WTC11 (cell line): ENCODE data around the gene EHBP1L1. TPM values are rescaled to one million over a fixed set of nuclear protein-coding genes. Genes with fewer than 3 reads are reported as not detected.

Source experiments
- ATF1 ChIP-seq: sonication (generic); formaldehyde crosslinking; IDR thresholded peaks from 2 replicates; pipeline ENCODE4 v1.8.1; 2023; ENCODE audit warnings: mild to moderate bottlenecking, moderate library complexity, missing genetic modification reagents
- FOXJ3 ChIP-seq: sonication (generic); formaldehyde crosslinking; IDR thresholded peaks from 2 replicates; pipeline ENCODE4 v1.9.0; 2021; ENCODE audit warnings: missing genetic modification reagents, mild to moderate bottlenecking, borderline replicate concordance
- GABPB1 ChIP-seq: sonication (generic); formaldehyde crosslinking; IDR thresholded peaks from 2 replicates; pipeline ENCODE4 v1.8.1; 2023; ENCODE audit warnings: mild to moderate bottlenecking, missing genetic modification reagents
- IRF2 ChIP-seq: sonication (generic); formaldehyde crosslinking; IDR thresholded peaks from 2 replicates; pipeline ENCODE4 v1.8.0; 2022; ENCODE audit warnings: low read depth, missing genetic modification reagents, borderline replicate concordance
- JAZF1 ChIP-seq: fragments of 250-450 bp; sonication (Bioruptor Pico); IDR thresholded peaks from 2 replicates; pipeline ENCODE4 v1.9.0; 2021; ENCODE audit warnings: moderate library complexity, mild to moderate bottlenecking, inconsistent platforms
- KAT7 ChIP-seq: sonication (generic); formaldehyde crosslinking; IDR thresholded peaks from 2 replicates; pipeline ENCODE4 v1.8.1; 2023; ENCODE audit warnings: missing genetic modification reagents, mild to moderate bottlenecking, borderline replicate concordance
- NFE2L1 ChIP-seq: sonication (generic); formaldehyde crosslinking; IDR thresholded peaks from 2 replicates; pipeline ENCODE4 v1.8.1; 2023; ENCODE audit warnings: missing genetic modification reagents
- NR3C1 ChIP-seq: sonication (generic); formaldehyde crosslinking; conservative IDR thresholded peaks from 2 replicates; pipeline ENCODE4 v1.8.1; 2023; ENCODE audit warnings: low read depth, mild to moderate bottlenecking, missing genetic modification reagents
- SMAD4 ChIP-seq: sonication (generic); formaldehyde crosslinking; IDR thresholded peaks from 2 replicates; pipeline ENCODE4 v1.8.0; 2022; ENCODE audit warnings: mild to moderate bottlenecking, missing genetic modification reagents
- TEAD1 ChIP-seq: sonication (generic); formaldehyde crosslinking; IDR thresholded peaks from 2 replicates; pipeline ENCODE4 v1.8.0; 2022; ENCODE audit warnings: mild to moderate bottlenecking, missing genetic modification reagents
- TEAD4 ChIP-seq: sonication (generic); formaldehyde crosslinking; IDR thresholded peaks from 2 replicates; pipeline ENCODE4 v1.8.0; 2022; ENCODE audit warnings: mild to moderate bottlenecking, missing genetic modification reagents
- ZNF232 ChIP-seq: sonication (generic); formaldehyde crosslinking; IDR thresholded peaks from 2 replicates; pipeline ENCODE4 v1.8.0; 2022; ENCODE audit warnings: mild to moderate bottlenecking, missing genetic modification reagents
- ZNF263 ChIP-seq: sonication (generic); formaldehyde crosslinking; IDR thresholded peaks from 2 replicates; pipeline ENCODE4 v1.8.1; 2022; ENCODE audit warnings: low read depth, mild to moderate bottlenecking, moderate library complexity, missing genetic modification reagents
- ZNF396 ChIP-seq: fragments of 250-450 bp; sonication (Bioruptor Pico); IDR thresholded peaks from 2 replicates; pipeline ENCODE4 v1.8.0; 2021; ENCODE audit warnings: mild to moderate bottlenecking, moderate library complexity, borderline replicate concordance
- ZNF416 ChIP-seq: fragments of 250-450 bp; sonication (Bioruptor Pico); IDR thresholded peaks from 2 replicates; pipeline ENCODE4 v1.9.0; 2021; ENCODE audit warnings: mild to moderate bottlenecking, inconsistent platforms
- ZNF671 ChIP-seq: fragments of 250-450 bp; sonication (Bioruptor Pico); IDR thresholded peaks from 2 replicates; pipeline ENCODE4 v1.8.0; 2021; ENCODE audit warnings: mild to moderate bottlenecking
- total RNA-seq: library from RNA; stranded (reverse); gene quantifications from 3 replicates; pipeline ENCODE4 v1.2.3, GENCODE V29; 2021
- TF ChIP-seq, protein P1 (sequence below): sonication (generic); formaldehyde crosslinking; IDR thresholded peaks from 2 replicates; pipeline ENCODE4 v1.8.1; 2023; ENCODE audit warnings: mild to moderate bottlenecking, missing genetic modification reagents, moderate library complexity
- TF ChIP-seq, protein P2 (sequence below): fragments of 250-450 bp; sonication (Bioruptor Pico); IDR thresholded peaks from 2 replicates; pipeline ENCODE4 v1.9.0; 2021; ENCODE audit warnings: mild to moderate bottlenecking, borderline replicate concordance
- TF ChIP-seq, protein P3 (sequence below): sonication (generic); formaldehyde crosslinking; IDR thresholded peaks from 2 replicates; pipeline ENCODE4 v1.8.1; 2022; ENCODE audit warnings: missing genetic modification reagents, borderline replicate concordance
- TF ChIP-seq, protein P4 (sequence below): fragments of 250-450 bp; sonication (Bioruptor Pico); IDR thresholded peaks from 2 replicates; pipeline ENCODE4 v1.9.0; 2021; ENCODE audit warnings: moderate library complexity, mild to moderate bottlenecking, inconsistent platforms, borderline replicate concordance
- TF ChIP-seq, protein P5 (sequence below): sonication (generic); formaldehyde crosslinking; IDR thresholded peaks from 2 replicates; pipeline ENCODE4 v1.8.0; 2022; ENCODE audit warnings: mild to moderate bottlenecking, missing genetic modification reagents
- TF ChIP-seq, protein P6 (sequence below): fragments of 250-450 bp; sonication (Bioruptor Pico); conservative IDR thresholded peaks from 2 replicates; pipeline ENCODE4 v1.9.0; 2021; ENCODE audit warnings: mild to moderate bottlenecking
- TF ChIP-seq, protein P7 (sequence below): fragments of 250-450 bp; sonication (Bioruptor Pico); IDR thresholded peaks from 2 replicates; pipeline ENCODE4 v1.8.0; 2021; ENCODE audit warnings: mild to moderate bottlenecking
- TF ChIP-seq, protein P8 (sequence below): fragments of 250-450 bp; sonication (Bioruptor Pico); IDR thresholded peaks from 2 replicates; pipeline ENCODE4 v2.1.2; 2022; ENCODE audit warnings: mild to moderate bottlenecking, moderate library complexity
- TF ChIP-seq, protein P9 (sequence below): sonication (generic); formaldehyde crosslinking; IDR thresholded peaks from 2 replicates; pipeline ENCODE4 v1.8.1; 2023; ENCODE audit warnings: mild to moderate bottlenecking, missing genetic modification reagents, moderate library complexity

Gene EHBP1L1
- total RNA-seq, 1 experiment from 2014 or later = 11.8 TPM

DNA sequence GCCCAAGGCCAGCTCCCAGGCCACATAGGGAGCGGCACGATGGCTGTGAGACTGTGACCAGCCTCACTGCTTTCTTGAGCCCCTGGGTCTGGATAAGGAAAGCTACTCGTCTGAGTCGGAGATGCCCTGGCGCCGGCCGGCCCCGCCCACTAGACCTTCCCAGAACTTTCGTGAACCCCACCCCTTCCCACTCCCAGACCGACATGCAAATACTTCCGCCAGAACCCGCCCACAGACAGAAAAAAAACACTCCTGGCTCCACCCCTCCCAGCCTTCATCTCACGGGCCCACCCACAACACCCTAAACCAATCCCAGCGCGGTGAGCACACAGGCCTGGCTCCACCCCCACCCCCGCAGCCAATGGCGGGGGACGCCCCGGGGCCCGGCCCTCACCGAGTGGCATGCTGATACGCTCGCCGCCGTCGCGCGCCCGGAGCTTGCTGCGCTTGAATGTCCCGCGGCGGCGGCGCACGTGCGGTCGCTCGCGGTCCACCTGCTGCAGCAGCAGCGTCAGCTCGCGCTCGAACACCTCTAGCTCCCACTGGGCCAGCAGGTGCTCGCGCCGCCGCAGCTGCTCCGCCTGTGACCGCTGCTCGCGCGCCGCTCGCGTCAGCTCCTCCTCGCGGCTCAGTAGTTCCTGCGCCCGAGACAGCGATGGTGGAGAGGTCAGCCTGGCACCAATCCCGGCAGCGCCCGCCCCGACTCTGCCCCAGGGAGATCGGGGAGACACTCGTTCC is 31.2 kb downstream of the EHBP1L1 start (continued):
- TF ChIP-seq, protein P1, sequence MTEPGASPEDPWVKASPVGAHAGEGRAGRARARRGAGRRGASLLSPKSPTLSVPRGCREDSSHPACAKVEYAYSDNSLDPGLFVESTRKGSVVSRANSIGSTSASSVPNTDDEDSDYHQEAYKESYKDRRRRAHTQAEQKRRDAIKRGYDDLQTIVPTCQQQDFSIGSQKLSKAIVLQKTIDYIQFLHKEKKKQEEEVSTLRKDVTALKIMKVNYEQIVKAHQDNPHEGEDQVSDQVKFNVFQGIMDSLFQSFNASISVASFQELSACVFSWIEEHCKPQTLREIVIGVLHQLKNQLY = peak; percentile 98
- TF ChIP-seq ZNF416 (CRISPR knock-in tag) (no peak), JAZF1 (CRISPR knock-in tag) (no peak), NFE2L1 (CRISPR knock-in tag) (peak; percentile 97), IRF2 (CRISPR knock-in tag) (peak; percentile 95), ZNF671 (CRISPR knock-in tag) (no peak), NR3C1 (CRISPR knock-in tag) (peak; percentile 95; the same call in 1 of the 2 replicates), TEAD1 (CRISPR knock-in tag) (peak; percentile 99), ZNF396 (CRISPR knock-in tag) (no peak), ATF1 (CRISPR knock-in tag) (peak; percentile 98), ZNF232 (CRISPR knock-in tag) (peak; percentile 99), ZNF263 (CRISPR knock-in tag) (peak; percentile 87), FOXJ3 (0 out of 2 replicates have a peak, but pooled peaks have one; percentile 40), SMAD4 (CRISPR knock-in tag) (0 out of 2 replicates have a peak, but pooled peaks have one; percentile 20), GABPB1 (CRISPR knock-in tag) (no peak), KAT7 (CRISPR knock-in tag) (no peak; the same call in 1 of the 2 replicates), TEAD4 (CRISPR knock-in tag) (peak; percentile 90)
- TF ChIP-seq, protein P2, sequence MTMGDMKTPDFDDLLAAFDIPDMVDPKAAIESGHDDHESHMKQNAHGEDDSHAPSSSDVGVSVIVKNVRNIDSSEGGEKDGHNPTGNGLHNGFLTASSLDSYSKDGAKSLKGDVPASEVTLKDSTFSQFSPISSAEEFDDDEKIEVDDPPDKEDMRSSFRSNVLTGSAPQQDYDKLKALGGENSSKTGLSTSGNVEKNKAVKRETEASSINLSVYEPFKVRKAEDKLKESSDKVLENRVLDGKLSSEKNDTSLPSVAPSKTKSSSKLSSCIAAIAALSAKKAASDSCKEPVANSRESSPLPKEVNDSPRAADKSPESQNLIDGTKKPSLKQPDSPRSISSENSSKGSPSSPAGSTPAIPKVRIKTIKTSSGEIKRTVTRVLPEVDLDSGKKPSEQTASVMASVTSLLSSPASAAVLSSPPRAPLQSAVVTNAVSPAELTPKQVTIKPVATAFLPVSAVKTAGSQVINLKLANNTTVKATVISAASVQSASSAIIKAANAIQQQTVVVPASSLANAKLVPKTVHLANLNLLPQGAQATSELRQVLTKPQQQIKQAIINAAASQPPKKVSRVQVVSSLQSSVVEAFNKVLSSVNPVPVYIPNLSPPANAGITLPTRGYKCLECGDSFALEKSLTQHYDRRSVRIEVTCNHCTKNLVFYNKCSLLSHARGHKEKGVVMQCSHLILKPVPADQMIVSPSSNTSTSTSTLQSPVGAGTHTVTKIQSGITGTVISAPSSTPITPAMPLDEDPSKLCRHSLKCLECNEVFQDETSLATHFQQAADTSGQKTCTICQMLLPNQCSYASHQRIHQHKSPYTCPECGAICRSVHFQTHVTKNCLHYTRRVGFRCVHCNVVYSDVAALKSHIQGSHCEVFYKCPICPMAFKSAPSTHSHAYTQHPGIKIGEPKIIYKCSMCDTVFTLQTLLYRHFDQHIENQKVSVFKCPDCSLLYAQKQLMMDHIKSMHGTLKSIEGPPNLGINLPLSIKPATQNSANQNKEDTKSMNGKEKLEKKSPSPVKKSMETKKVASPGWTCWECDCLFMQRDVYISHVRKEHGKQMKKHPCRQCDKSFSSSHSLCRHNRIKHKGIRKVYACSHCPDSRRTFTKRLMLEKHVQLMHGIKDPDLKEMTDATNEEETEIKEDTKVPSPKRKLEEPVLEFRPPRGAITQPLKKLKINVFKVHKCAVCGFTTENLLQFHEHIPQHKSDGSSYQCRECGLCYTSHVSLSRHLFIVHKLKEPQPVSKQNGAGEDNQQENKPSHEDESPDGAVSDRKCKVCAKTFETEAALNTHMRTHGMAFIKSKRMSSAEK (CRISPR knock-in tag) = no peak
- TF ChIP-seq, protein P3, sequence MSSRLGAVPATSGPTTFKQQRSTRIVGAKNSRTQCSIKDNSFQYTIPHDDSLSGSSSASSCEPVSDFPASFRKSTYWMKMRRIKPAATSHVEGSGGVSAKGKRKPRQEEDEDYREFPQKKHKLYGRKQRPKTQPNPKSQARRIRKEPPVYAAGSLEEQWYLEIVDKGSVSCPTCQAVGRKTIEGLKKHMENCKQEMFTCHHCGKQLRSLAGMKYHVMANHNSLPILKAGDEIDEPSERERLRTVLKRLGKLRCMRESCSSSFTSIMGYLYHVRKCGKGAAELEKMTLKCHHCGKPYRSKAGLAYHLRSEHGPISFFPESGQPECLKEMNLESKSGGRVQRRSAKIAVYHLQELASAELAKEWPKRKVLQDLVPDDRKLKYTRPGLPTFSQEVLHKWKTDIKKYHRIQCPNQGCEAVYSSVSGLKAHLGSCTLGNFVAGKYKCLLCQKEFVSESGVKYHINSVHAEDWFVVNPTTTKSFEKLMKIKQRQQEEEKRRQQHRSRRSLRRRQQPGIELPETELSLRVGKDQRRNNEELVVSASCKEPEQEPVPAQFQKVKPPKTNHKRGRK = no peak
- TF ChIP-seq, protein P4, sequence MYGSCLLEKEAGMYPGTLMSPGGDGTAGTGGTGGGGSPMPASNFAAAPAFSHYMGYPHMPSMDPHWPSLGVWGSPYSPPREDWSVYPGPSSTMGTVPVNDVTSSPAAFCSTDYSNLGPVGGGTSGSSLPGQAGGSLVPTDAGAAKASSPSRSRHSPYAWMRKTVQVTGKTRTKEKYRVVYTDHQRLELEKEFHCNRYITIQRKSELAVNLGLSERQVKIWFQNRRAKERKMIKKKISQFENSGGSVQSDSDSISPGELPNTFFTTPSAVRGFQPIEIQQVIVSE = no peak
- TF ChIP-seq, protein P5, sequence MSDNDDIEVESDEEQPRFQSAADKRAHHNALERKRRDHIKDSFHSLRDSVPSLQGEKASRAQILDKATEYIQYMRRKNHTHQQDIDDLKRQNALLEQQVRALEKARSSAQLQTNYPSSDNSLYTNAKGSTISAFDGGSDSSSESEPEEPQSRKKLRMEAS = peak; percentile 100
- TF ChIP-seq, protein P6, sequence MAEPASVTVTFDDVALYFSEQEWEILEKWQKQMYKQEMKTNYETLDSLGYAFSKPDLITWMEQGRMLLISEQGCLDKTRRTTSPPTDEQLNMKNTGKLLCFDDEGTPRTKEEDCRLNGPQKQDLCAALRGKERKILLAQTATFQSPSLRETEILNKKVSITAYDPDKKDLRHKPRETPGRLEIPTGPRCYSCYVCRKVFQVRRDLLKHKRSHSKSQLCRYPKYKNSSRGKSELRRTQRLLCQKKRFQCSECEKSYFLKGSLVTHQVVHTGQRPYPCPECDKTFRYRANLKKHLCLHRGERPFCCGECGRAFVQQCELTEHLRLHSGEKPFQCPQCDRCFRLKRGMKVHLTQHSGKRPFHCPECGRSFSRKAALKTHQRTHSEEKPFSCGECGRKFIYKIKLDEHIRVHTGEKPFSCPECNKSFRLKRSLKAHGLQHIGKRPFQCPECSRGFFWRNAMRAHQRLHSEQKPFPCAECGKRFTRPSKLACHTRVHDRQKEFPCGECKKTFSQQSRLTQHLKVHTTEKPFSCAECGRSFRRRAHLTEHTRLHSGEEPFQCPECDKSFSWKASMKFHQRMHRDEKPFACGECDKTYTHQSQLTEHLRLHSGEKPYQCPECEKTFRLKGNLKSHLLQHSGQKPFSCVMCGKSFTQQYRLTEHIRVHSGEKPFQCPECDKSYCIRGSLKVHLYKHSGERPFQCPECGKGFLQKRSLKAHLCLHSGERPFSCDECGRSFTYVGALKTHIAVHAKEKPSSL (CRISPR knock-in tag) = no peak
- TF ChIP-seq, protein P7, sequence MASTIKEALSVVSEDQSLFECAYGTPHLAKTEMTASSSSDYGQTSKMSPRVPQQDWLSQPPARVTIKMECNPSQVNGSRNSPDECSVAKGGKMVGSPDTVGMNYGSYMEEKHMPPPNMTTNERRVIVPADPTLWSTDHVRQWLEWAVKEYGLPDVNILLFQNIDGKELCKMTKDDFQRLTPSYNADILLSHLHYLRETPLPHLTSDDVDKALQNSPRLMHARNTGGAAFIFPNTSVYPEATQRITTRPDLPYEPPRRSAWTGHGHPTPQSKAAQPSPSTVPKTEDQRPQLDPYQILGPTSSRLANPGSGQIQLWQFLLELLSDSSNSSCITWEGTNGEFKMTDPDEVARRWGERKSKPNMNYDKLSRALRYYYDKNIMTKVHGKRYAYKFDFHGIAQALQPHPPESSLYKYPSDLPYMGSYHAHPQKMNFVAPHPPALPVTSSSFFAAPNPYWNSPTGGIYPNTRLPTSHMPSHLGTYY = no peak
- TF ChIP-seq, protein P8, sequence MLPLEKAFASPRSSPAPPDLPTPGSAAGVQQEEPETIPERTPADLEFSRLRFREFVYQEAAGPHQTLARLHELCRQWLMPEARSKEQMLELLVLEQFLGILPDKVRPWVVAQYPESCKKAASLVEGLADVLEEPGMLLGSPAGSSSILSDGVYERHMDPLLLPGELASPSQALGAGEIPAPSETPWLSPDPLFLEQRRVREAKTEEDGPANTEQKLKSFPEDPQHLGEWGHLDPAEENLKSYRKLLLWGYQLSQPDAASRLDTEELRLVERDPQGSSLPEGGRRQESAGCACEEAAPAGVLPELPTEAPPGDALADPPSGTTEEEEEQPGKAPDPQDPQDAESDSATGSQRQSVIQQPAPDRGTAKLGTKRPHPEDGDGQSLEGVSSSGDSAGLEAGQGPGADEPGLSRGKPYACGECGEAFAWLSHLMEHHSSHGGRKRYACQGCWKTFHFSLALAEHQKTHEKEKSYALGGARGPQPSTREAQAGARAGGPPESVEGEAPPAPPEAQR (CRISPR knock-in tag) = no peak
- TF ChIP-seq, protein P9, sequence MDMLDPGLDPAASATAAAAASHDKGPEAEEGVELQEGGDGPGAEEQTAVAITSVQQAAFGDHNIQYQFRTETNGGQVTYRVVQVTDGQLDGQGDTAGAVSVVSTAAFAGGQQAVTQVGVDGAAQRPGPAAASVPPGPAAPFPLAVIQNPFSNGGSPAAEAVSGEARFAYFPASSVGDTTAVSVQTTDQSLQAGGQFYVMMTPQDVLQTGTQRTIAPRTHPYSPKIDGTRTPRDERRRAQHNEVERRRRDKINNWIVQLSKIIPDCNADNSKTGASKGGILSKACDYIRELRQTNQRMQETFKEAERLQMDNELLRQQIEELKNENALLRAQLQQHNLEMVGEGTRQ (CRISPR knock-in tag) = peak; percentile 67
